Fibroblast of pulmonary artery (primary cell): ENCODE measurements around the gene CHCHD5.

Source experiments
- DNase-seq: peaks from one replicate; pipeline ENCODE4 v3.0.0-alpha.2; 2010; ENCODE audit warnings: low read depth
- H3K4me3 ChIP-seq: replicated peaks from 2 replicates; pipeline ENCODE4 v1.5.1; 2011; ENCODE audit warnings: low read depth, mild to moderate bottlenecking, control low read depth, low read length, moderate library complexity
- CTCF ChIP-seq: IDR thresholded peaks from 2 replicates; pipeline ENCODE4 v1.5.1; 2011; ENCODE audit warnings: mild to moderate bottlenecking, control low read depth, low read length, inconsistent platforms; ENCODE audit errors: missing control alignments

The CHCHD5 gene

GRCh38 chr2:112625474-112626114 is 41.2 kb downstream of the CHCHD5 start:
- H3K4me3 ChIP-seq, result no peak overlapping the region
- no peak for TF ChIP-seq CTCF
- no peak for DNase-seq

GRCh38 chr2:112626604-112627059 is 42.2 kb downstream of the CHCHD5 start:
- H3K4me3 ChIP-seq, result peak overlapping the region; percentile 26
- TF ChIP-seq CTCF, result peak; percentile 89
- DNase-seq, result peak; percentile 79

- H3K4me3 ChIP-seq, result peak overlapping the region; percentile 26
- peak; percentile 98 for DNase-seq
- TF ChIP-seq CTCF, result no peak
Observed at GRCh38 chr2:112627060-112628040, 42.9 kb downstream of the CHCHD5 start.

- H3K4me3 ChIP-seq, result no peak overlapping the region
- no peak for TF ChIP-seq CTCF
- DNase-seq, result no peak
Observed at GRCh38 chr2:112629224-112629623, 44.8 kb downstream of the CHCHD5 start.

DNA sequence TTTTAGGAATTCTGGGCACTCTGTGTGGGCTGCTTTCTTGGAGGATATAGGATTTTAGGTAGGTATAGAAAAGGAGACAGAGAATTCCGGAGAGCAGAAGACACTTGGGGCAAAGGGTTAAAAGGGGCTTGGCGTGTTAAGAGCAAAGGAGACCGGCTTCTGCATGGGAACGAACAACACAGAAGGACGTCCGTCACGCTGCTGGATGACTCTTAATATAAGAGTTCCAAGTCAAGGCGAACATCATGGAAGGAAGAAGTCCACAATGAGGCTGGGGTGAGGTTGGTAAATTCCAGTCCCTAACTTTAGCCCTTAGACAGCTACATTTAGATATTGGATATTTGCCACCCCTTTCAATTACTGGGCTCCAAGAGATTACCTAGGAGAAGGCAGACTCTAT is 45.4 kb downstream of the CHCHD5 start:
- no peak overlapping the region for H3K4me3 ChIP-seq
- no peak for TF ChIP-seq CTCF
- no peak for DNase-seq

DNA sequence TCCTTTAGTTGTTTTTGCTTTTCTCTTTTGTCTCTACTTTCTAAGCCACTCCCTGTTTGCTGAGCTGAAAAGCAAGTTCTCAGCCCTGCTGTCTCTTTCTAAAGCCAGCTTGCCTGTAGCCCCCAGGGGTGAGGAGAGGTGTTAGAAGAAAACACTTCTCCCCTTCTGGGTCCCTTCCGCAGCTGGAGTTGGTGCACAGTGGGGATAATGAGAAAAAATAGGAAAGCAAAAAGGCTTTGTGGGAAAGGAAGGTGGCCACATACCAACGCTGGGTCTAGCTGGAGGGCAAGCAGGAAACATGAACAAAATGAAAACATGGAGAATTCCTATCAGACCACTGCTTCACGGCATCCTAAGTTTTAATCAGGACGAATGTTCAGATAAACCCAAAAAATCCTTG is 45.9 kb downstream of the CHCHD5 start:
- H3K4me3 ChIP-seq, result no peak overlapping the region
- DNase-seq, result no peak
- no peak for TF ChIP-seq CTCF
